Skin of body (tissue), 2 donors: ENCODE measurements around the gene IL9. TPM values are rescaled to one million over a fixed set of nuclear protein-coding genes. Genes with fewer than 3 reads are reported as not detected.
A peak's percentile ranks its signal among the peaks of the same experiment; 100 is the strongest.

ENCODE experiments used
- DNase-seq: peaks from one replicate; lab custom pipeline; 2025; lab: John Stamatoyannopoulos, UW
- total RNA-seq: library from RNA; depleted of rRNA; stranded (reverse); fragments of >200 nt; gene quantifications from one replicate; pipeline ENCODE4 v1.2.3, GENCODE V29; 2014

The IL9 gene
- not detected for total RNA-seq

- no peak for DNase-seq
These were observed at the start of gene IL9 for GRCh38 chr5:135895474-135896006. TSS of gene IL9 (minus strand) at chr5:135895841. CDS start at chr5:135895816, 25 bp downstream.

- peak; percentile 87 for DNase-seq
These were observed 49.4 kb upstream of the IL9 start for GRCh38 chr5:135944967-135945560.

- no peak for DNase-seq
These were observed 48.9 kb upstream of the IL9 start for GRCh38 chr5:135944564-135944963.

GRCh38 chr5:135942202-135942771 lies 46.6 kb upstream of the IL9 start:
- no peak for DNase-seq

- no peak for DNase-seq
These were observed 46.1 kb upstream of the IL9 start for GRCh38 chr5:135941711-135942110.

- no peak for DNase-seq
These were observed 41.7 kb upstream of the IL9 start for GRCh38 chr5:135937245-135937911.

- no peak for DNase-seq
These were observed 39.3 kb upstream of the IL9 start for GRCh38 chr5:135934939-135935338.

- DNase-seq: no peak
These were observed 35.3 kb upstream of the IL9 start for GRCh38 chr5:135930949-135931295.

GRCh38 chr5:135930029-135930948 lies 34.6 kb upstream of the IL9 start:
- DNase-seq: no peak

GRCh38 chr5:135921388-135921787 lies 25.7 kb upstream of the IL9 start:
- DNase-seq: no peak

GRCh38 chr5:135920199-135920598 lies 24.6 kb upstream of the IL9 start:
- no peak for DNase-seq

- no peak for DNase-seq
These were observed 21.1 kb upstream of the IL9 start for GRCh38 chr5:135916638-135917263.

- DNase-seq: no peak
These were observed 19.9 kb upstream of the IL9 start for GRCh38 chr5:135915466-135916001.

GRCh38 chr5:135913713-135914626 lies 18.3 kb upstream of the IL9 start:
- no peak for DNase-seq

GRCh38 chr5:135905144-135905543 lies 9.5 kb upstream of the IL9 start:
- DNase-seq: no peak

GRCh38 chr5:135901633-135902032 lies 6.0 kb upstream of the IL9 start:
- no peak for DNase-seq

- DNase-seq: no peak
These were observed 4.6 kb upstream of the IL9 start for GRCh38 chr5:135900276-135900675.

GRCh38 chr5:135898651-135899050 lies 3.0 kb upstream of the IL9 start:
- DNase-seq: no peak

- DNase-seq: no peak
These were observed 852 bp downstream of the IL9 start for GRCh38 chr5:135894789-135895188.

- DNase-seq: peak; percentile 20
These were observed 1.4 kb downstream of the IL9 start for GRCh38 chr5:135894276-135894675.
